Subcutaneous adipose tissue (tissue), 4 donors: Measurements from ENCODE around the gene SLC38A9. TPM values are rescaled to one million over a fixed set of nuclear protein-coding genes. Genes with fewer than 3 reads are reported as not detected.

Experiments used
- small RNA-seq: library from RNA; depleted of rRNA; stranded (forward); fragments of <200 nt; gene quantifications from one replicate; pipeline ENCODE3, GENCODE V24; 2016
- total RNA-seq, 4 donors: library from RNA; depleted of rRNA; stranded (reverse); fragments of >200 nt; gene quantifications; one replicate each; pipeline ENCODE4 v1.1.0, GENCODE V29; 2016
- TF ChIP-seq, protein P1 (sequence below): fragments of 450-650 bp; IDR thresholded peaks from one replicate; pipeline ENCODE4 v1.5.1; 2016; ENCODE audit warnings: low read depth, mild to moderate bottlenecking, control low read depth, antibody characterized with exemption, moderate library complexity

The SLC38A9 gene
- total RNA-seq, 4 donors from 2014 or later, result 20.2 to 33.5 (median 28.8) TPM

DNA sequence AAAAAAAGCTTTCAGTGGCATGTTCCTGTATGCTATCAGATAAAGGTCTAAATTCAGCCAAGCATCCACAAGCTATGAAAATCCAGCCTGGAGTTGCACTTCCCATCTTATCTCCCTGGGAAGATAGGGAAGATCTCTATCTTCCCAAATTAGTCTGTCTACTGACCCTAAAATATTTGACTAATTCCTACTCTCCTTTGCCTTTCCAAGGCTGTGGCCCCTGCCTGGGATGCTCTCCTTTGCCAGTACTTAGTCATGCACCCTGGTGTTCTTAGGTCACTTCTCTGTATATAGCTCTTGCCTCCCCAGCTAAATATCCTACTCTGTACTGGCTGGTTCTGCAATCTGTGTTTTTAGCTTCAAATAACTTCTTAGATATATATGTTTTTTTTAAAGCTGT is 133.4 kb downstream of the SLC38A9 start:
- TF ChIP-seq, protein P1, sequence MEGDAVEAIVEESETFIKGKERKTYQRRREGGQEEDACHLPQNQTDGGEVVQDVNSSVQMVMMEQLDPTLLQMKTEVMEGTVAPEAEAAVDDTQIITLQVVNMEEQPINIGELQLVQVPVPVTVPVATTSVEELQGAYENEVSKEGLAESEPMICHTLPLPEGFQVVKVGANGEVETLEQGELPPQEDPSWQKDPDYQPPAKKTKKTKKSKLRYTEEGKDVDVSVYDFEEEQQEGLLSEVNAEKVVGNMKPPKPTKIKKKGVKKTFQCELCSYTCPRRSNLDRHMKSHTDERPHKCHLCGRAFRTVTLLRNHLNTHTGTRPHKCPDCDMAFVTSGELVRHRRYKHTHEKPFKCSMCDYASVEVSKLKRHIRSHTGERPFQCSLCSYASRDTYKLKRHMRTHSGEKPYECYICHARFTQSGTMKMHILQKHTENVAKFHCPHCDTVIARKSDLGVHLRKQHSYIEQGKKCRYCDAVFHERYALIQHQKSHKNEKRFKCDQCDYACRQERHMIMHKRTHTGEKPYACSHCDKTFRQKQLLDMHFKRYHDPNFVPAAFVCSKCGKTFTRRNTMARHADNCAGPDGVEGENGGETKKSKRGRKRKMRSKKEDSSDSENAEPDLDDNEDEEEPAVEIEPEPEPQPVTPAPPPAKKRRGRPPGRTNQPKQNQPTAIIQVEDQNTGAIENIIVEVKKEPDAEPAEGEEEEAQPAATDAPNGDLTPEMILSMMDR, result no peak

DNA sequence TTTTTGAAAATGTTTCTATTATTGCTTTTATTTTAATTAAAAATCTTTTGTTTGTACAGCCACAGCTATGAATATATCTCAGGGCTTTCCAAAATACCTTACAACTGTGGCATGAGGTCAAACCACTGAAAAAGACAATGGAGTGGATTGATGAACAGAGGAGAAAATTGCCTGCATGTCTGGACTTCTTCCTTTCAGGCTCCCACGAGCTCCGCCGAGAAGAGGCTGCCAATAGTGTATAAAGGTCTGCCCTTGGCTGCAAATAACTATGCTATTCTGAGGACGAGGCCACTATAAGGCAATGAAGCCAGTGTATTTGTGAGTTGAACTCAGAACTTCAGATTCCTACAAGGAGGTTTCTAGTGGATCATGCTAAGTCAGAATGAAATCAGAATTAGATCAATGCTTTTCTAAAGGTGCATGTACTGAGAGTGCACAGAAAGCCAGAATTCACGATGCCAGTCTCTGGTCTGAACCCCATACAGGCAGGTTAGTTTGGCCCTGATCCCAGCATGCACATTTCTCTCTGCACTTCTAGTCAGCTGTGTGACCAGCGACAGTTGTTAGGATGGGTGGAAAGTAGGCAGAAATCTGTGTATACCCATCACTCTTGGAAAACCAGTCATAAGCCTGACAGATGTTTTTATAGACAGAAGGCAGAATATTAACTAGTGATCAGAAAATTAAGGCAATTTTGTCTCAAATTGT is 134.6 kb downstream of the SLC38A9 start:
- TF ChIP-seq, protein P1, result no peak

DNA sequence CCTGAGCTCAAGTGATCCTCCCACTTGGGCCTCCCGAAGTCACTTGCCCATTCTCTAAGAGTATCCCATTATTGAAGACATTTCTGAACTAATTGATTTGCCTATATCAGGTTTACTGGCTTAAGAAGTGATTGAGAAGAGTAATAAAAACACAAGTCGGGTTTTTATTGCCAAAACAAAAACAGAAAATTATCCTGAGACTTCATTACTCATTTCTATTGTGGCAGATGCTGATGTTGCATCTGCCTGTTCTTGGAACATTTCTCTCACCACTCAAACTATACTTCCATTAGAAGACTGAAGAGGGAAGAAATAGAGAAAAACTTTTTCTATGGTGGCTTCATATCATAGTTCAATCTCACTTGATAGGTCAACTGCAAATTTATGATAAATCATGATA is 135.5 kb downstream of the SLC38A9 start:
- TF ChIP-seq, protein P1, result no peak

Small RNA genes lying within 50 kb of the gene (small RNA-seq; reads per million reads assigned to genes)
- gene AC016632.1, result not detected

Other genes starting within 250 kb of the SLC38A9 start
- 100 to 1,000 TPM; 214 to 413 (median 287) TPM for gene PLPP1, start 177.4 kb downstream of the SLC38A9 start, total RNA-seq
- not detected for gene DDX4, start 25.7 kb upstream of the SLC38A9 start, total RNA-seq
- gene IL31RA, start 139.0 kb upstream of the SLC38A9 start, total RNA-seq, result not detected